Hematopoietic multipotent progenitor cell treated with erythropoietin and hydrocortisone succinate and interleukin-3 and kit ligand, for 8 days (in vitro differentiated cells): ENCODE data around the gene CPO.
"Not testable (repeated sequence)": the region's sequence is repeated elsewhere in the genome, so short reads cannot be mapped to it uniquely, and the experiment has no call there.

Experiments used
- DNase-seq: peaks from one replicate; pipeline ENCODE4 v3.0.0-alpha.2; 2015

Gene CPO, protein sequence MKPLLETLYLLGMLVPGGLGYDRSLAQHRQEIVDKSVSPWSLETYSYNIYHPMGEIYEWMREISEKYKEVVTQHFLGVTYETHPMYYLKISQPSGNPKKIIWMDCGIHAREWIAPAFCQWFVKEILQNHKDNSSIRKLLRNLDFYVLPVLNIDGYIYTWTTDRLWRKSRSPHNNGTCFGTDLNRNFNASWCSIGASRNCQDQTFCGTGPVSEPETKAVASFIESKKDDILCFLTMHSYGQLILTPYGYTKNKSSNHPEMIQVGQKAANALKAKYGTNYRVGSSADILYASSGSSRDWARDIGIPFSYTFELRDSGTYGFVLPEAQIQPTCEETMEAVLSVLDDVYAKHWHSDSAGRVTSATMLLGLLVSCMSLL

DNA sequence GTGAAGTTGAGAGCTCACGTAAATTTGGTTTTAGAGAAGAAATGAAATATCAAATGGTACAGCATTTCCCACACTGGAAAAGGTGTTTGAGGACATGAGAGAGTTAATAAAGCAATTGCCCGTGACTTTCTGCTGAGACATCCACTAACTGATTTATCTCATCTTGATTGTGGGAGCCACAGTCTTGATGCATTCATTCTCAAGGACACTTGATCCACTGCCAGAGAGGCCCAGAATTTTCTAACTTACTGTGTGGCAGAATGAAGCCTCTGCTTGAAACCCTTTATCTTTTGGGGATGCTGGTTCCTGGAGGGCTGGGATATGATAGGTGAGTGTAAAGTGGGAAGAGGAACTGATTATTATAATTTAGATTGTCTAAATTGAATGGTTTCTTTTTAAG, at the start of gene CPO:
Gene CPO, plus strand, starts transcription at position 179 of the 400 bp plus-strand sequence. Its CDS starts 82 bp downstream, at position 261.
- DNase-seq: no peak

GRCh38 chr2:206890179-206890578, 49.1 kb upstream of the CPO start:
- no peak for DNase-seq

DNA sequence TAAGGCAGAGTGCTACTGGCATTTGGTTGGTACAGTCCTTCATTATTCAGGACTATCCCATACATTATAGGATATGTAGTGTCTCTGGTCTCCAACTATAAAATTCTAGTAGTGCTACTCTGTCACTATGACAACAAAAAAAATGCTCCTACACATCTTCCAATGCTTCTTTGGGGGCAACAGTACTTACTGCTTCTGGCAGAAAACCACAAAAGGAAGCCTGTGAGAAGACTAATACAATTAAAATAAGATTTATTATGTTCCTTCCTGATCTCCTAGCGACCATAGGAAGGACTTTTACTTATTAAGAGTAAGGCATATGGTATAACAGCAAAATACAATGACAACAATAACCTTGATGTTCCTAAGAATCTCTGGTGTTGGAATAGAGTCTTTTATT, 48.4 kb upstream of the CPO start:
- DNase-seq: no peak

DNA sequence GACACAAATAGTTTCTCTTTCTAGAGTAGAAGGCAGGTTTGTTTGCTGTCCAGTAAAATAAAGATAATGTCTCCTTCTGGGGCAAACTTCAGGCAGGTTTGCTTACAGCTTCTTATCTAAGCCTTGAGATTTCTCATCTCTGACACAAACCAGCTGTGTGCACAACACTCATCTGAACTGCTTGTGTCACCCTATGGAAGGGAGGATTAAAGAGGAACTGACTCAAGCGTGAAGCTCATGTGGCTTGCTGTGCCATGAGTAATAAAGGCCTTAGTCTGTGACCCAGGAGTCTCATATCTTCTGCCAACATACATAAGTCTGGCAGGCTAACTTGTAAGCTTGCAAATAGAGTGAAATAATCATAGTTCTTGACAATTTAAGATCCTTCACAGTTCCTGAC, 24.2 kb upstream of the CPO start:
- peak; percentile 58 for DNase-seq

DNA sequence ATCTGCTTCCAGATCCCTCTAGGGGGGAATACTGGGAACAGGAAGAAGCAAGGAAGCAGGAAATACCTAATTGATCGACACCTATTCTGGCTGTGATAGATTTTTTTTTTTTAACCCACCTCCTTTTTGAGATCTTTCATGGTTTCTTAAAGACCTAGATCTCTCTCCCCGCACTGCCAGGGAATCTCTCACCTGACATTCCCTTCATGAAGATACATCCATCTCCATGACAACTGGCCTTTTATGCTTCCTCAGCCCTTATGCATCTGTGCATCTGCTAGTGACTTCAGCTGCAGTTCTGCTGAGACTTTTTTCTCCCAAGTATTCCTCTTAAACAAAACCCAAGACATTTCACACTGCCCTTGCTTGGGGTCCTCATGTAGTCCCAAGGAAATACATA, 21.1 kb upstream of the CPO start:
- no peak for DNase-seq

DNA sequence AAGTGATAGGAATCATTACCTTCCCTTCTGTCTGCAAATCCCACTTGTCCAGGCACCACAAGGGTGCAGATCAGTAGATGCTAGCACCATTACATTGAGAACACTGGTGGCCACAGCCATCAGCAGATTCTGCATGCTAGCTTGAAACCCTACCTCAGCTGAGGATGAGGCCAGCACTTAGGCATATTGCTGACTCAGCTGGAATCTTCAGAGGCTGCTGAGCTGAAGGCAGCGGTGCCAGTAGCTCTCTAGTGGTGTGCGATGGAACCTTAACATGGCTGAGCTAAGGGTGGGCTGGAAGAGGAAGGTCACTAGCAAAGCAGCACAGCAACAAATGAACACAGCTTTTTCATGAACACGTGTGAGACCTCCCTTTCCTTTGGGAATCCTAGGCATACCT, 19.0 kb upstream of the CPO start:
- no peak for DNase-seq

GRCh38 chr2:206920951-206921350, 18.4 kb upstream of the CPO start:
- DNase-seq: peak; percentile 44

DNA sequence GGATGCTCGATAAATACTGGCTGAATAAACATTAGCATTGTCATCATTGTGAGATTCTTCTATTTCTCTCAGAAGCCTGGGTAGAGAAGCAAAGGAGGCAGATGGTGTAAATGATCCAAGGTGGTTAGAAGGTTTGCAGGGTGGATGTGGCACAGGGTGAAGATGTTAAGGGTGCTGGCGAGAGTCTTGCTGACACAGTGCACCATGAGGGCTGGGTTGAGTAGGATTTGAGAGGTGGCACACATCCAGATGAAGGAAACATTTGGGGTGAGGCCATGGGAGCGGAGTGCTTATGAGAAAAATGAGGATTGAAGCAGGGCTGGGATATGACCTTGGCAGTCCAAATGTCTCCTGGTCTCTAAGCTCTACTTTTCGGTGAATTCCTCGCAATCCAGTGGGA, 17.8 kb upstream of the CPO start:
- DNase-seq: no peak

- no peak for DNase-seq
These were observed 3.1 kb upstream of the CPO start for GRCh38 chr2:206935991-206936842.

DNA sequence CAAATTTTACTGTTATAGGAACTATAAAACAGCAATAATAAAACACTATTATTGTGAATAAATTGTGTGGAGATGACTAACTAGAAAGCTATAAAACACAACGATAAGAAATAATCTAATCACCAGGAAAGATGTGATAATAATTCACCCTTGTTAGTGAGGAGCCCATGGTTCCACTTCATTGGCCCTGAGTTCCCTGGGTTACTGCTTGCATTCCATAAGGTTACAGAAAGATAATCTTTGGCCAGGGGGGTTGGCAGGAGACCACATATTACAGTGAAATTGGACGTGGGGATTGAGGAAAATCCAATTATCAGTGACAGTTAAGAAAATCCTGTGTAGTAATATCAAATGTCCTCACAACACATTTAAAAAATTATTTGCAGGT, 2.5 kb upstream of the CPO start:
- DNase-seq: no peak

DNA sequence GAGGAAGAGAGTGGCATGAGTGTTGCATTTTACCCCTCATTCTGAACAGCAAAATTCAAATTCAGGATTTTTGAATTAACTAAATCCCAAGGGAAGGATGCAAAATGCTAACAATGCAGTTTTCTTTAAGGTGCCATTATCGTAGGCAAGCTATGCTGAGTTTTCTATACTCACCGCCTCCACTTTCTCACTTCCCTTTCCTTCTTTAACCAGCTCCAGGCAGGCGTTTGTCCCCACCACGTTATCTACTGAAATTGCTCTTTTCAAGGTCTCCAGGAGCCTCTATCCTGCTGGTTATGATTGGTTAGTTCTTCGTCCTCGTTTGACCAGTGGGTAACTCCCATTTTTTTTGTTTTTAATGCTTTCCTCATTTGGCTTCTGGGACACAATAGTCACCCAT, 1.8 kb upstream of the CPO start:
- DNase-seq: no peak

GRCh38 chr2:206940546-206940945, 1.2 kb downstream of the CPO start:
- no peak for DNase-seq

DNA sequence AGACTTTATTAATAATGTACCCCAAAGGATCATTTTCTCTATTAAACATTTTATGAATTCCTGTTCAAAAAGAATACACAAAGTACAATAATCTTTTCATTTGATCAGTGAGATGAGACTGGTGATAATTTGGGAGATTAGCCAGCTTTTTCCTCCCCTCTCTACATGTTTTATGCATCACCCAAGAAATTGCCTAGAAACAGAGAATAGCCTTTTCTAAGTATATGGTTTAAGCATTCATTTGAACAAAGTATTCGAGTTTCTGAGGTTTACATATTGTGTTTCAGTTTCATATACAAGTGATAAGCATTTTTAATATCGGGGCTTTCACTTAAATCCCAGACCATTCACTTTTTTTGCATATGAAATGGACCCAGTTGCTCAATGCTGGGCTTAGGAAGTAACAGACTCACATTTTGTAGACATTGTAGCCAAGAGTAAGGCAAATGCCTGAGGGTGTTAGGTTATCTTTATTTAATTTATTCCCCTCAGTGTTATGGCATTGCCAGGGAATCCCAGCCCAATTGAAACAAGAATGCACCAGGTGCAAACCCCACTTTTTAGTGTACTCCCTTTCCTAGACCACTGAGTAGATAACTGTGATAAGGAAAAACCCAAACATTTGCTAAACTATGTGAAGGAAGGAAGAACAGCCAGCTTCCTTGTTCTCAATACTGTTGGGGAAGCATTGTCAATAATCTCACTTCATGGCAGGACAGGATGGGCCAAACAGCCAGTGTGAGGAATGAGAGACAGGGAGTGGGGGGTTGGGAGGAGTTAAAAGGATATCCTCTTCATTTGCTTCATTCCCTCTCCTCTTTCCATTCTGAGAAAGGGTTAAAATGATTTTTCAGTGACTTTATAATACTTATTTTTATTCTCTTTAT, 3.5 kb downstream of the CPO start:
- no peak for DNase-seq

GRCh38 chr2:206953404-206953803, 14.1 kb downstream of the CPO start:
- not testable (repeated sequence) for DNase-seq

- peak; percentile 48 for DNase-seq
These were observed 15.9 kb downstream of the CPO start for GRCh38 chr2:206955253-206955652.

- peak; percentile 2 for DNase-seq
These were observed 18.9 kb downstream of the CPO start for GRCh38 chr2:206958261-206958660.

GRCh38 chr2:206962966-206963365, 23.6 kb downstream of the CPO start:
- DNase-seq: no peak

- DNase-seq: no peak
These were observed 29.1 kb downstream of the CPO start for GRCh38 chr2:206968134-206969086.

- no peak for DNase-seq
These were observed 29.9 kb downstream of the CPO start for GRCh38 chr2:206969192-206969591.

- DNase-seq: peak; percentile 4
These were observed 31.5 kb downstream of the CPO start for GRCh38 chr2:206970589-206971360.

GRCh38 chr2:206971805-206972204, 32.5 kb downstream of the CPO start:
- no peak for DNase-seq
